Hepatocyte (in vitro differentiated cells): ENCODE results near the gene PALD1.

ENCODE experiments used
- EZH2 ChIP-seq: fragments of 200-600 bp; sonication (generic); IDR thresholded peaks from 2 replicates; pipeline ENCODE4 v1.6.1; 2016; ENCODE audit warnings: antibody characterized with exemption, mild to moderate bottlenecking, borderline replicate concordance
- TF ChIP-seq, protein P1 (sequence below): fragments of 200-600 bp; sonication (generic); IDR thresholded peaks from 2 replicates; pipeline ENCODE4 v1.5.1; 2016; ENCODE audit warnings: antibody characterized with exemption, mild to moderate bottlenecking; ENCODE audit not compliant: poor library complexity

GRCh38 chr10:70551971-70552422 is 73.4 kb downstream of the PALD1 start:
- TF ChIP-seq, protein P1, sequence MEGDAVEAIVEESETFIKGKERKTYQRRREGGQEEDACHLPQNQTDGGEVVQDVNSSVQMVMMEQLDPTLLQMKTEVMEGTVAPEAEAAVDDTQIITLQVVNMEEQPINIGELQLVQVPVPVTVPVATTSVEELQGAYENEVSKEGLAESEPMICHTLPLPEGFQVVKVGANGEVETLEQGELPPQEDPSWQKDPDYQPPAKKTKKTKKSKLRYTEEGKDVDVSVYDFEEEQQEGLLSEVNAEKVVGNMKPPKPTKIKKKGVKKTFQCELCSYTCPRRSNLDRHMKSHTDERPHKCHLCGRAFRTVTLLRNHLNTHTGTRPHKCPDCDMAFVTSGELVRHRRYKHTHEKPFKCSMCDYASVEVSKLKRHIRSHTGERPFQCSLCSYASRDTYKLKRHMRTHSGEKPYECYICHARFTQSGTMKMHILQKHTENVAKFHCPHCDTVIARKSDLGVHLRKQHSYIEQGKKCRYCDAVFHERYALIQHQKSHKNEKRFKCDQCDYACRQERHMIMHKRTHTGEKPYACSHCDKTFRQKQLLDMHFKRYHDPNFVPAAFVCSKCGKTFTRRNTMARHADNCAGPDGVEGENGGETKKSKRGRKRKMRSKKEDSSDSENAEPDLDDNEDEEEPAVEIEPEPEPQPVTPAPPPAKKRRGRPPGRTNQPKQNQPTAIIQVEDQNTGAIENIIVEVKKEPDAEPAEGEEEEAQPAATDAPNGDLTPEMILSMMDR = no peak
- no peak for TF ChIP-seq EZH2
